NCI-H510A (cell line): Measurements from ENCODE around the gene RNPS1.
"Not testable (repeated sequence)": the region's sequence is repeated elsewhere in the genome, so short reads cannot be mapped to it uniquely, and the experiment has no call there.

Experiments used
- DNase-seq: peaks from one replicate; lab custom pipeline; 2025; lab: John Stamatoyannopoulos, UW

RNPS1 gene

DNA sequence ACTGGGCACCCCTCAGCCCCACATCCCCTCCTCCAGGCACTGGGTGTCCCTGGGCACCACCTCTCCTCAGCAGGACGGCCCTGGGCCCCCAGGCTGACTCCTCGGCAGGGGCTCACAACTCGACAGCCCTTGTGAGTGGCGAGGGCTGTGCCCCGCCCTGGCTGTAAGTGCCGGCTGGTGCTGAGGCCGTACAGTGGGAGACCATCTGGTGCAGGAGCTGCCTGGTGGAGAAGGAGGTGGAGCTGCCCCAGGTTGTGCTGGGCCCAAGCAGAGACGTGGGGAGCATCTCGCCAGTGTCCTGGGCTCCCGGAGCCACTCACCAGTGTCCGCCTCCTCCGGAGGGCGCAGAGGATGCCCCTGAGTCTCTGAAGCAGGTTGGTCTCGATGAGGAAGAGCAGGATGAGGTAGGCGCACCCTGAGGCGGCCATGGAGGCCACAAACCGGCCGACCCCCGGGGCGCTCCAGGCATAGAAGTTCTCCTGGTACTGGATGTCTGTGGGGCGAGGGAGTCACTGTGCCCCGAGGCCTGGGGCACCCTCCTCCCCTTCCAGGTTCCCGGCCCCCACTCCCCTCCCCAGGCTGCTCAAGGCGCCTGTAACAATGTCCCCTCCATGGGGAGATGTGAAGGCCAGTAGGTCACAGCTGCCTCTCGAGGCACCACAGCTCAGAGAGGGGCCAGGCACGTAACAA lies 15.1 kb upstream of the RNPS1 start:
- no peak for DNase-seq

GRCh38 chr16:2282262-2282661 lies 14.3 kb upstream of the RNPS1 start:
- no peak for DNase-seq

DNA sequence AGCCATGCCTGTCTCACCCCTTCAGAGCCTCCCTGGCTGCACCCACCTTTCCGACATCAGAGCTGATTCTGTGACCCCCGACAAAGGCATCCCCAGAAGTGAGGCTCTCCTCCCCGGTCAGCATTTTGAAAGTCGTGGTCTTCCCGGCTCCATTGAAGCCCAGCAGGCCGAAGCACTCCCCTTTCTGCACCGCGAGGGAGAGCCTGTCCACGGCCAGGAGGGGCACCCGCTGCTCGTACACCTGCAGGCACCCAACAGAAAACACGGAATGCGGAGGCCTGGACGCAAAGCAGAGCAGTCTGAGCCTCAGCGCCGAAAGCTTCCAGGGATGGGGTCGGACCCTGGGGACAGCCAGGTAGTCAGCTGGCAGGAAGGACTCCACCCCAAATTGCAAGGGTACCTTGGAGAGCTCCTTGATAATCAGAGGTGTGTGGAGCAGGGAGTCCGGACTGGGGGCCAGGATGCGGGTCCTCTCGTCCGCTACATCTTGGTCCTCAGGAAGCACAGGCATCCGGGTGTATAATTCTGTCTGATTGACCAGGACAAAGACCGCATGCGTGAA lies 13.1 kb upstream of the RNPS1 start:
- DNase-seq: no peak

- DNase-seq: no peak
Observed at GRCh38 chr16:2280461-2280860, 12.5 kb upstream of the RNPS1 start.

DNA sequence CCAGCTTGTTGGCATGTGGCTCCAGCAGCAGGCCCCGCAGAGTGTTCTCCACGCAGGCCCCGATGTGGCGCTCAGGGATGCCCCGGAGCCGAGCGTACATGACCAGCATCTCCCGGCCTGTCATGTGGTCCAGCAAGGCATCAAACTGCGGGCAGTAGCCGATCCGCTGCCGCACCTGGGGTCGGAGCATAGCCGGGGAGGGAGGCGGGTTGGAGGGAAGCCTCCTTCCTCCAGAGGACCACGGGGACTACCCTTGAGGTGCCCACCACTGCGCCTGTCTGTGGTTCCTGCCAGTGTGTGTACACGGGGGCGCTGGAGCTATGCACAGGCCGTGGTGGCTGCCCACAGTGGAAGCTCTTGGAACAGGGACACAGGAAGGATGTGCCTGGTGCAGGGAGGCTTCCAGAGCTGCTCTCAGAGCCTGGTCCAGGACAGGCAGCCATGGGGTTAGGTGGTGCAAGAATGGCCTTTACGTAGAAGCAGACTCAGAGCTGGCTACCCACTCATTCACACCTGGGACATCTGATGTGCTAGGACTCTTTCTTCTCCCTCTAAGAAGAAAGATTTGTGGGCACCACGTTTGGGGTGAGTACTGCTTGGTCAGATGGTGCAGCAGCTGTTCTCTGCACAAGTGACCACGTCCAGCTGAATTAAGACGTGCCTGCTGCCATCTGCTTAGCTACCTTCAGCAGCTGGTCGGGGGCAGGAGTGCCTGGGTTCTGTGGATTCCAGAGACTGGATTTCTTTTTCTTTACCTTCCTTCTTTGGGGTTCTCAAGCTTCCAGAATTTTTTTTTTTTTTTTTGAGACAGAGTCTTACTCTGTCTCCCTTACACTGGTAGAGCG lies 11.3 kb upstream of the RNPS1 start:
- DNase-seq: no peak

GRCh38 chr16:2278272-2278608 lies 10.3 kb upstream of the RNPS1 start:
- DNase-seq: no peak

GRCh38 chr16:2277466-2278271 lies 9.7 kb upstream of the RNPS1 start:
- DNase-seq: no peak

DNA sequence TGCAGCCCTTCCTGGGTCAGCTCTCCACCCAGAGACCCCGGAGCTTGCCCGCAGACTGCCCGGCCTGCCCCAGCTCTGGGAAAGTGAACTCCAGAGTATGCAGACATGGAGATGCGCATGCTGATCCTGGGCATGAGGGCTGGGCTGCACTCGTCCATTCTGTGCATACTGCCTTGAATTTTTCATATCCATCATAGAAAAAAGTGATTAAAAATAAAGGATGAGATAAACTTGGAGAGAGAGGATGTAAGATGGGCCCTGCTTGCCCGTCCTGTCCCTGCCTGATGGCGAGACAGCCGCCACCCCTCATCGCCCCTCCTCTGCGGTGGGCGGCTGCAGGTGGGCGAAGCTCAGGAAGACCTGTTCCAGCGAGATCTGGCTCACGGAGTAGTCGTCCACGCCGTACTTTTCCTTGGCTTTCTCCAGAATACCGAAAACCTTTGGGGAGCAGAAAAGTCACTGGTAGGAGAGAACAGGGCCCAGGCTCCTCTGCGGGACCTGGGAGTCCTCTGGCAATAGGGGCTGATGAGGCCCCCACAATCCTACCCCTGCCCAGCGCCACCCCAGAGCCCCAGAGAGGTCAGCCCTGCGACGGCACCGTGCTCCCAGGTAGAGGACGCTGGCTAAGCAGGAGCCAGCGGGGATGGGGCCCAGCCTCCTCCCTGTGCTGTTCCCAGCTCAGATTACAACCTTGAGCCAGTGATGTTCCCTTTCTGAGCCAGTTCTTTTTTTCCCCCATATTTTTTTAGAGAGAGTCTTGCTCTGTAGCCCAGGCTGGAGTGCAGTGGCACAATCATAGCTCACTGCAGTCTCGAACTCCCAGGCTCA lies 8.7 kb upstream of the RNPS1 start:
- no peak for DNase-seq

- DNase-seq: no peak
Observed at GRCh38 chr16:2275476-2276367, 7.8 kb upstream of the RNPS1 start.

DNA sequence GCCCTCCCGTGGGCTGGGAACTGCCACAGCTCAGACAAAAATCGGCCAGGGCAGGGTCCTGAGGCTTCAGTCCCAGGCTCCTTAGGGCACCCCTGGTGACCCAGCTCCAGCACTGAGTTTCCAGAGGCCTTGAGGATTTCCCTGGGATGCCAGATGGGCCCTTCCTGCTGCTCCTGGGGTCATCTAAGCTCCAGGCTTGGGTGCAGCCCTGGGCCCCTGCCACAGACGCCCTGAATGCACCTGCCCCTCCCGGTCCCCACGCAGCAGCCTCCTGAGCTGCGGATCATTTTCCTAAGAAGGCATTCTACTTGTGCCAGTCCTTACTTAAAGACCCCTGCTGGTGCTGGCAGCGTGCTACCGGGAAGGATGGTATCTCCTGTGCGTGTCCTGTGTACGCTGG lies 6.0 kb upstream of the RNPS1 start:
- DNase-seq: no peak

- no peak for DNase-seq
Observed at GRCh38 chr16:2273484-2273883, 5.6 kb upstream of the RNPS1 start.

DNA sequence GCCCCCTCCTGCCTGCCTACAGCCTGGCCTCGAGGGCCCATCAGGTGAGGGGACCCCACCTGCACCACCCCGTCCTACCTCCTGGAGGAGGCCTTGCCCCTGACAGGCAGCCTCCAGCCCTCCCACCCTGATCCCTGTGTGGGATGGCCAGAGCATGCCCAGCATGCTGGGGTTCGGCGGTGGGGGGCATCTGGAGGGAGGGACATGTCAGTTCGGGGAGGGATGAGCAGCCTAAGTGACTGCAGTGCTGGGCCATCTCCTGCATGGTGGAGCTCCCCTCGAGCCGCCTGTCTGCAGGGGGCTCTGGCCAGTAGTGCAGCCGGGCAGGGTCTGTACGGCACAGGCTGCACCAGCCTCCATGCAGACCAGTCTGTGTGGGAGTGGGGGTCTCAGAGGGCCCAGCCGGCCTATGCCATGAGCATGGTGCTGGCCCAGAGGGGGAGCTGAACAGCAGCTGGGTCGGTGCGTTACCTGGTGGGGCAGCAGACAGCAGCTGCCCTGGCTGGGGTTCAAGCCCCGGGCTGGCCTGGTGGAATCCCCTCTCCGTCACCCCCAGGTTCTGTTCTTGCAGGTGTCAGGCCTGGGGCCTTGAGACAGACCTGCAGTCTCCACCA lies 4.0 kb upstream of the RNPS1 start:
- DNase-seq: no peak

- DNase-seq: no peak
Observed at GRCh38 chr16:2270588-2271470, 2.9 kb upstream of the RNPS1 start.

- no peak for DNase-seq
Observed at GRCh38 chr16:2270070-2270462, 2.1 kb upstream of the RNPS1 start.

GRCh38 chr16:2267505-2267912 lies 417 bp downstream of the RNPS1 start:
- DNase-seq: not testable (repeated sequence)

GRCh38 chr16:2266887-2267286 lies 1.0 kb downstream of the RNPS1 start:
- not testable (repeated sequence) for DNase-seq

GRCh38 chr16:2263026-2263425 lies 4.9 kb downstream of the RNPS1 start:
- not testable (repeated sequence) for DNase-seq

DNA sequence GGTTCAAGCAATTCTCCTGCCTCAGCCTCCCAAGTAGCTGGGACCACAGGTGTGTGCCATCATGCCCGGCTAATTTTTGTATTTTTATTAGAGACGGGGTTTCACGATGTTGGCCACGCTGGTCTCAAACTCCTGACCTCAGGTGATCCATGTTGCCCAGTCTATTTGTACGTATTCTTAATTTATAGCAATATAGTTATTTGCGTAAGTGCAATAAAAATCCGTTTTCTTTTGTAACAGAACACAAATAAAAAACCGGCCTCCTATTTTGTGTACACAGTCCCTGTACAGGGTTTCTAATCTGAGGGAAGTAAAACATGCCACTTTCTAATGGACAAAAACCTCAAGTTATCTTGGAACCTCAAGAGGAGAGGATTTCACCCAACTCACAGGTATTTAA lies 7.7 kb downstream of the RNPS1 start:
- DNase-seq: no peak

- not testable (repeated sequence) for DNase-seq
Observed at GRCh38 chr16:2258530-2258929, 9.4 kb downstream of the RNPS1 start.
